Stimulated activated CD8-positive, alpha-beta memory T cell treated with anti-CD3 and anti-CD28 coated beads, Interleukin-15, amount 100 ng/mL, for 48 hours (primary cell): Measurements from ENCODE around the gene SPON1.
"Not testable (repeated sequence)": the region's sequence is repeated elsewhere in the genome, so short reads cannot be mapped to it uniquely, and the experiment has no call there.

Experiments used
- DNase-seq, 2 donors: peaks; one replicate each; pipeline ENCODE4 v3.0.0-alpha.2; 2020; ENCODE audit warnings: low read depth in 2 of 2

The SPON1 gene

GRCh38 chr11:13962562-13963168 lies at the start of gene SPON1:
TSS of gene SPON1 (plus strand) at chr11:13962723. CDS start at chr11:13962905, 182 bp downstream.
- peak in 1 of 2 donors; percentile 22 for DNase-seq

GRCh38 chr11:13917264-13917663 lies 45.3 kb upstream of the SPON1 start:
- no peak for DNase-seq

- DNase-seq = no peak
Observed at GRCh38 chr11:13917904-13918303, 44.6 kb upstream of the SPON1 start.

DNA sequence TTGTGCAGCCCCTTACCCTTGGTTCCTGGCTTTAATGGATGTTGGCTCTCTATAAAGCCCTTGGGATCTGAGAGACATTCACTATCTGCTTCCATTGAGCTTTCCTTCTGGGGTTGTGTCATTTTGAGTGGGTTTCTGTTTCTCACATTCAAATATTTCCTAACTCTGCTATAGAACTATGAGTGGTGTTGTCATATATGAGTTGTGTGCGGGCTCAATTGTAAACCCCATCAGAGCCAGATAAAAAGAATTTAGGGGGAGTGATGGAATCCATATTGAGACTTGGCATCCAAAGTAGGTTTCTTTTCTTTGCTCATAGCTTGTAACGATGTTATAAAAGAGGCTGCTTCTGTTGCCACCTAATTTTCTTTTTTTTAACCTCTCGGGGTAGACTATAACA lies 41.8 kb upstream of the SPON1 start:
- no peak for DNase-seq

DNA sequence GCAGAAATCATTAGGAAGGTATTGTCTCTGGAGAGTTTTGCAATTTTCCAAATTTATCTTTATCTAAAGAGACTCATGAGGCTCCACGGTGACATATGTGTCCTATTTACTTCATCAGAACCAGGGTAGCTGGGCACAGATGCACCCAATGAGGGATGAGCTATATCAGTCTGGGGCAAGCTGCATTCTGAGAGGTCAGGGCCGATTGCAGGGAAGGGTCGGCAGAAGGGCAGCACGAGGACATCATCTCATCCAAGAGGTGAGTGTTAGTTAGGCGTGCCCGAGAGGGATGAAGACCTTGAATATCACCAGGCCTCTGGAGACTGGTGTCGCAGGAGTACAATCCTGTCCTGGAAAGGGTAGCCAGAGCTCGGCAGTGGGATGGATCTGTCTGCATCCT lies 41.0 kb upstream of the SPON1 start:
- DNase-seq = no peak

GRCh38 chr11:13923182-13923581 lies 39.3 kb upstream of the SPON1 start:
- DNase-seq = no peak

DNA sequence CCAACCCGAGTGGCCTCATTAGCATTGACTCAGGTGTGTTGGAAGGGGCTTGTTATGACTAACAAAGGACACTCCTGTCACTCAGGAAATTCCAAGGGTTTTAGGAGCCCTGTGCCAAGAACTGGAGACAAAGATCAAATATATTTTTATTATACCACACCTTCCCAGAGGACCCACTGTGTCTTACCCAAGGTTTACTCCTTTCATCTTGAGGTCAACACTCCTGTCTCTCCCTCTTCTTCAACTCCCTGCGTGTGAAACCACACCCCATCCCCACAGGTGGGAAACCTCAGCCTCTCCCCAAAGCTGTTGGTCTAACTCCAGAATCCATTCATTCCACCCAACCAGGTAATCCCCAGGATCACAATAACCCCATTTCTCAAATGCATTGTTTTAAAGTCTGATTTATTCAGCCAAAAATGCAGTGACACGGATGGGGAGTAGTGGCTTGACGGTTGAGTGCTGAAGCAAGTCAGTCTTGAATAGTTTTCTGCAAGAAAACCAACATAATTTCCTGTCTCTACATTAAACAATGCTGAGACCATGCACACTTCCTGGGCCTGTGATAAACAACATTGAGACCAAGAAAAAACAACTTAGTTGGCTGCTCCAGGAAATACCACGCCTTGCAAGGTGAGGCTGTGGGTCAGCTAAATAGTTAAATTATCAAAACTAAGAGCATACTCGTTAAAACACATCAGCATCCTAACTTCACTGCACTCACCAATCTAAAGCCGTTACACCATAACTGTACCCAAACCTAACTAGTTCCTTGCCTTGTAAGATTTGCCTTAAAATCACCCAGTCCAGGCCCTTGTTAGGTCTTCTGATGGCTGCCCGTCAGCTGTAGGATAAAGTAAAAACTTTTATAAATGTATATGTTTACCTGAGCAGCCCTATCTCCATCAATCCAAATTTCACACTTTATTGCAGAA lies 38.5 kb upstream of the SPON1 start:
- DNase-seq = no peak

GRCh38 chr11:13924801-13925327 lies 37.7 kb upstream of the SPON1 start:
- no peak for DNase-seq

GRCh38 chr11:13926366-13926765 lies 36.2 kb upstream of the SPON1 start:
- DNase-seq = not testable (repeated sequence)

- no peak for DNase-seq
Observed at GRCh38 chr11:13926981-13927380, 35.5 kb upstream of the SPON1 start.

GRCh38 chr11:13927481-13927880 lies 35.0 kb upstream of the SPON1 start:
- no peak for DNase-seq

DNA sequence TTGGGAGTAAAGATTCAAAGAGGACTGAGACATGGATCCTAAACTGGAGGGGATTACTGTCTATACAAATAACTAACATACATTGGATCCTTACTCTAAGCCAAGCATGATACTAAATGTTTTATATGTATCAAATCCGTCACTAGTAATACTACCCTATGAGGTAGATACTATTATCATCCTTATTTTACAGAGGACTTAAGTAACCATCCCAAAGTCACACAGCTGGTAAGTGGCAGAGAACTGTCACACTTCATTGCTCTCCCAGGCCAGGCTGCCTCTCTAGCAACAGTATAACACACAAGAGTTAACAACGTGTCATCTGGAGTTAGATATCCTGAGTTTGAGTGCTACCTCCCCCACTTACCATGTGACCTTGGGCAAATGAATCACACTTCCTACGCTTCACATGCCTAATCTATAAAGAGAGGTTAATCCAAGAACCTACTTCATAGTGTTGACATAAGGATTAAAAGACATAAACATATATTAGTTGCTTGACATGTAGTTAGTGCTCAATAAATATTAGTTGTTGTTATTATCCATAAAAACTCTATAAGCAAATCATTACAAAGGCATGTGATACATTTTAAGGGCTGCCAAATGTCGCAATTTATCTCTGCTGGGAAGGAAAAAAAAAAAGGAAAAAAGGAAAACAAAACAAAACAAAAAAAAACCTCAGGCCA lies 33.8 kb upstream of the SPON1 start:
- DNase-seq = no peak

- DNase-seq = no peak
Observed at GRCh38 chr11:13929395-13929891, 33.1 kb upstream of the SPON1 start.

DNA sequence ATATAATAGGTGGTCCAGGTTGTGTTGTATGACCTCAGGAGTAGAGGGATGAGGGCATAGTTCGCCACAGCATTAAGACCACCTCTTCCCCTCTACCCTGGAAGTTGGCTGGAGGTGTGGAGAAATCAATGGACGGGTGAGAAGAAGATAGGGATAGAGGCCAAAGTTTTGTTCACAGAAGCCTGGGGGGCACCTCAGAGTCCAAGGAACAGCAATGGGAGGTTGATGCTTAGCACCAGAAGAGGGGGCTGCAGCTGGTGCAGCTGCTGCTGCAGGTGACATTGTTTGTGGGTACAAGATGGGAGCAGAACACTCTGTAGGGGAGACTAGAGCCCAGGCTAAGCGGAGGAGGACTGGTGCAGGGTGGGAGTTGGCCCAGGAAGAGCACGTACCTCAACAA lies 31.2 kb upstream of the SPON1 start:
- DNase-seq = no peak

DNA sequence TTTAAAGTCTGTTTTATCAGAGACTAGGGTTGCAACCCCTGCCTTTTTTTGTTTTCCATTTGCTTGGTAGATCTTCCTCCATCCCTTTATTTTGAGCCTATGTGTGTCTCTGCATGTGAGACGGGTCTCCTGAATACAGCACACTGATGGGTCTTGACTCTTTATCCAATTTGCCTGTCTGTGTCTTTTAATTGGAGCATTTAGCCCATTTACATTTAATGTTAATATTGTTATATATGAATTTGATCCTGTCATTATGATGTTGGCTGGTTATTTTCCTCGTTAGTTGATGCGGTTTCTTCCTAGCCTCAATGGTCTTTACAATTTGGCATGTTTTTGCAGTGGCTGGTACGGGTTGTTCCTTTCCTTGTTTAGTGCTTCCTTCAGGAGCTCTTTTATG lies 25.4 kb upstream of the SPON1 start:
- not testable (repeated sequence) for DNase-seq

DNA sequence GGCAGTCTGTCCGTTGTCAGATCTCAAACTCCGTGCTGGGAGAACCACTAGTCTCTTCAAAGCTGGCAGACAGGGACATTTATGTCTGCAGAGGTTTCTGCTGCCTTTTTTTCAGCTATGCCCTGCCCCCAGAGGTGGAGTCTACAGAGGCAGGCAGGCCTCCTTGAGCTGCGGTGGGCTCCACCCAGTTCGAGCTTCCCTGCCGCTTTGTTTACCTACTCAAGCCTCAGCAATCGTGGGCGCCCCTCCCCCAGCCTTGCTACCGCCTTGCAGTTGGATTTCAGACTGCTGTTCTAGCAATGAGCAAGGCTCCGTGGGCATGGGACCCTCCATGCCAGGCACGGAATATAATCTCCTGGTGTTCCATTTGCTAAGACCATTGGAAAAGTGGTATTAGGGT lies 23.7 kb upstream of the SPON1 start:
- not testable (repeated sequence) for DNase-seq

DNA sequence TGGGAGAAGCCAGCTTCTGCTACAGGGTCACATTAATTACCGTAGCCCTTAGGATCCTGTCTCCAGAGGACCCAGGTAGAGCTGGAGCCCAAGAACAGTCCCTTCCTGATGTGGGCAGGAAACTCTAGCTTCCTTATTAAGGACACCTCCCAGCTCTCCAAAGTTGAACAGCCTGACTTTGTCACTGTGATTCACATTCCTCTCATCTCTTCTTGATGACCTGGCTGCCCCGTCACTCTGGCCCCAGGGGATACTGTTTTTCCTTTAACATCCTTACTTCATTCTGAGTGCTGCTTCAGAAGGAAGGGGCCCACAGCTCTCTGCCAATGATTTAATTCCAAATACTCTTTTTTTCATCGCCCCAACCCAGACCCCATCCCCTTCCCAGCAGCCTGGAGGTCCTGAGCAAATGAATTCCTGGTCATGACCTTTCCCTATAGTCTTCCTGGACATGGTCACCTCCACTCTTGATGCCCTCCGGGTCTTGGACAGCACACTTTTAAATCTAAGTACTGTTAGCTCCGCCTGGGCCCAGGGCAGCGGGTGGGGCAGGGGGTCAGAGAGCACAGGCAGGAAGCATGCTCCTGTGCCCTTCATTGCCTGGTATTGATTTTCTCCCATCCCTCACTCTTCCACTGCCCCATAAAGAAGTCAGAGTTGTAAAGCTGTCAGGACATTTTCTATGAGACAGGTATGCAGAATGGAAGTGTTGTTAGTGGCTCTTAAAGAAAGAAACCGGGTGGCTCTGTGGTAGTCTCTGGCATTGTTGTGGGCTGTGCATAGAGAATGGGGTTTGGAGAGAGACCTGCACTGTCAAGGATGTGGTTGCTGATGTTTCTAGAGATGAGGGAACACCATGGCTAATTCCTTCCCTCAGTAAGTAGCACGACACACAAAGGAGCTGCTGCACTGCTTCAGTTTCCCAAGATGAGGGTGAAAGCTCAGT lies 22.3 kb upstream of the SPON1 start:
- DNase-seq = no peak

DNA sequence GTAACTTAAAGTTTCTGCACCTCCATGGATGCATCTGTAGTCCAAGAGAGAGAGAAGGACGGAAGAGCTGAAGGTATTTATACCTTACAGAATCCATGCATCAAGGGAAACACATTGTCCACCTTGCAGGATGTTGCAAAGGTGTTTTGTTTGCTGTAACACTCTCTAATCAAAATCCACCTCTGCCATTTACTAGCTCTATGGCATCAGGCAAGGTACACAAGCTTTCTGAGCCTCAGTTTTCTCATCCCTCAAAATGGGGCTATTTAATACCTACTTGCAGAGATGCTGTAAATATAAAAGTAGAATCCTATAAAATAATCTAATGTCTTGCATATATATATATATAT lies 21.6 kb upstream of the SPON1 start:
- no peak for DNase-seq

- DNase-seq = no peak
Observed at GRCh38 chr11:13941775-13942174, 20.7 kb upstream of the SPON1 start.

- no peak for DNase-seq
Observed at GRCh38 chr11:13942378-13942777, 20.1 kb upstream of the SPON1 start.

DNA sequence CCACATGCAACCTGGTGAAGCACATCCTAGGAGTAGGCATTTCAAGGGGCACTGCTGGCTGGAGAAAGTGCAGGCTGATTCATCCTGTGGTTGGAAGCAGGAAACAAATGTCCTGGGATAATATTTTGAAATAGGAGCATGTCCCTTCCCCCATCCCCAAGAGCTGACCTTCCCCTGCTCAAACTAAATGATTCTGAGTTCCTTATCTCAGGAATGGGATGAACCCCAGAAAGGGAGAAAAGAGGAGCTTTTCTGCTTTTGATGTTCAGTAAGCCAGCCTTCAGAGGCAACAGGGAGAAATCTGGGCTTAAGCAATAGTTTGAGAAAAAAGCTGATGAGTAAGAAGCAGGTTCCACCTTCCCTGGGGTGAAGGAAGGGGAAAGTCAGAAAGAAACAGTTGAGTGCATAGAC lies 19.5 kb upstream of the SPON1 start:
- no peak for DNase-seq
